ENCODE results near the gene IL17RD.

GRCh38 chr3:57105585-57105984 is 59.6 kb downstream of the IL17RD start:
- TF ChIP-seq CTCF (IDR thresholded peaks at IDR 0.05 in 4 of 5, conservative IDR thresholded peaks at IDR 0.05 in 1 of 5) (no peak), POLR2A (IDR thresholded peaks at IDR 0.05) (no peak)

Data from gastrocnemius medialis (tissue), 4 donors.